Parathyroid adenoma (tissue), 2 donors: ENCODE data around the gene PTPN3.

Experiments used
- H2AFZ ChIP-seq: fragments of 300-600 bp; sonication (generic); one replicate; pipeline ENCODE4 v1.7.0; 2017; ENCODE audit warnings: antibody characterized with exemption, mild to moderate bottlenecking
- H3K27ac ChIP-seq: fragments of 300-600 bp; sonication (generic); one replicate; pipeline ENCODE4 v1.7.0; 2017
- H3K27me3 ChIP-seq: fragments of 300-600 bp; sonication (generic); one replicate; pipeline ENCODE4 v1.7.0; 2017; ENCODE audit warnings: low read length; ENCODE audit not compliant: control insufficient read depth, insufficient read depth
- H3K36me3 ChIP-seq: fragments of 300-600 bp; sonication (generic); one replicate; pipeline ENCODE4 v1.7.0; 2017; ENCODE audit warnings: low read length; ENCODE audit not compliant: control insufficient read depth, insufficient read depth
- H3K4me1 ChIP-seq: fragments of 300-600 bp; sonication (generic); one replicate; pipeline ENCODE4 v1.7.0; 2017; ENCODE audit warnings: control low read depth
- H3K4me2 ChIP-seq: fragments of 300-600 bp; sonication (generic); one replicate; pipeline ENCODE4 v1.7.0; 2017; ENCODE audit warnings: low read length
- H3K4me3 ChIP-seq: fragments of 300-600 bp; sonication (generic); one replicate; pipeline ENCODE4 v1.7.0; 2017; ENCODE audit warnings: low read depth, low read length
- H3K79me2 ChIP-seq: fragments of 300-600 bp; sonication (generic); one replicate; pipeline ENCODE4 v1.7.0; 2017; ENCODE audit warnings: control low read depth
- H3K9ac ChIP-seq: fragments of 300-600 bp; sonication (generic); one replicate; pipeline ENCODE4 v1.7.0; 2017; ENCODE audit warnings: mild to moderate bottlenecking
- H3K9me3 ChIP-seq: fragments of 300-600 bp; sonication (generic); one replicate; pipeline ENCODE4 v1.7.0; 2017; ENCODE audit warnings: low read length; ENCODE audit not compliant: control insufficient read depth
- TF ChIP-seq, protein P1 (sequence below): fragments of 300-600 bp; sonication (generic); IDR thresholded peaks from one replicate; pipeline ENCODE4 v1.7.0; 2017; ENCODE audit warnings: antibody characterized with exemption, mild to moderate bottlenecking
- donor health status: primary hyperparathyroidism.

Gene PTPN3

DNA sequence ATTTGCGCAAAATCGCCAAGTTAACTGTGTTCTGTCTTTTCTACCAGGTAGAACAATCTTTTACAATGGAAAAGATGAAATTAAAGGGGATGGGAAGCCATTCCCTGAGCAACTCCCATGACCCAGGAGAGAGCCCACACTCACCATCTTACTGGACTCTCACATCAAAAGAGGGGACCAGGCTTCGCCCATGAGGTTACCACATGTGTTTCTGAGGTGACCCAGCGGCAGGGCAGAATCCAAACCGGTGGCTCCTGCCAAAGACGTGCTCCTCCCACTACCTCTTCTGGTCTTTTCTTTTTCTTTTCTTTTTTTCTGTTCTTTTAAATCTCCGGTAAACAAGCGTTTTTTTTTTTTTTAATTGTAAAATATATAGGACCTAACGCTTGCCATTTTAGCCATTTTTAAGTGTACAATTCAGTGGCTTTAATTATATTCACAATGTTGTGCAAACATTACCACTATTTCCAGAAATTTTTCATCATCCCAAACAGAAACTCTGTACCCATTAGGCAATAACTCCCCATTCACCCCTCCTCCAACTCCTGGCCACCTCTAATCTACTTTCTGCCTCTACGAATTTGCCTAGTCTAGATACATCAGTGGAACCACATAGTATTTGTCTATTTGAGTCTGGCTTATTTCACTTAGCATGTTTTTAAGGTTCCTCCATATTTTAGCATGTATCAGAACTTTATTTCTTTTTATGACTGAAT, 19.3 kb downstream of the PTPN3 start:
- Histone ChIP-seq H3K4me1 (peaks cover 3% of the 10 kb centered on the region), H3K27ac (no peak overlapping the region), H3K4me2 (no peak overlapping the region)

DNA sequence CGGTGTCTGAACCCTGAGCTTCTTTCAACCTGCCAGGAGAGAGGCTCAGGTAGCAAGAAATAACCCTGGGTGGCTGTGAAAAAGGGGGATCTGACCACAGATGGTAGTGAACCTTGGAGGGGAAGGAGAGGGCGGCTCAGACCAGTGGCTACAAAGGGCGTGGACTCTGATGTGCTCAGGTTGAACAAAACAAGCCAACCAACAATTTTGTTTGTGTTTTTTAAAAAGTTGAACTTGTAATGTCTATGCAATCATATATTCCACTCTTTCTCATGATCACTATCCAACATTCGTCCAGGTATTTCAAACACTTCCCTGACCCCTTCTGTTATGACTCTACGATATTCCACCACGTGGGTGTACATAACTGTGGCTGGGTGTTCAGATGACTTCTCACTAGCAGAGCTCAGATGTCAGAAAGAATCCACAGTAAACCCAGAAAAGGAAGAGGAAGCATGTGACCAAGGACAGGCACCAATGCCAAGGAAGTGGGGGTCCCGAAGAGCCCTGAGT, 20.0 kb downstream of the PTPN3 start:
- Histone ChIP-seq H3K27ac (no peak overlapping the region), H3K4me3 (no peak overlapping the region), H3K9me3 (no peaks in the 10 kb centered on the region), H3K4me2 (no peak overlapping the region), H3K4me1 (peaks cover 3% of the 10 kb centered on the region), H3K9ac (no peak overlapping the region), H3K79me2 (no peaks in the 10 kb centered on the region), H3K27me3 (no peaks in the 10 kb centered on the region), H2AFZ (no peak overlapping the region), H3K36me3 (no peaks in the 10 kb centered on the region)
- TF ChIP-seq, protein P1, sequence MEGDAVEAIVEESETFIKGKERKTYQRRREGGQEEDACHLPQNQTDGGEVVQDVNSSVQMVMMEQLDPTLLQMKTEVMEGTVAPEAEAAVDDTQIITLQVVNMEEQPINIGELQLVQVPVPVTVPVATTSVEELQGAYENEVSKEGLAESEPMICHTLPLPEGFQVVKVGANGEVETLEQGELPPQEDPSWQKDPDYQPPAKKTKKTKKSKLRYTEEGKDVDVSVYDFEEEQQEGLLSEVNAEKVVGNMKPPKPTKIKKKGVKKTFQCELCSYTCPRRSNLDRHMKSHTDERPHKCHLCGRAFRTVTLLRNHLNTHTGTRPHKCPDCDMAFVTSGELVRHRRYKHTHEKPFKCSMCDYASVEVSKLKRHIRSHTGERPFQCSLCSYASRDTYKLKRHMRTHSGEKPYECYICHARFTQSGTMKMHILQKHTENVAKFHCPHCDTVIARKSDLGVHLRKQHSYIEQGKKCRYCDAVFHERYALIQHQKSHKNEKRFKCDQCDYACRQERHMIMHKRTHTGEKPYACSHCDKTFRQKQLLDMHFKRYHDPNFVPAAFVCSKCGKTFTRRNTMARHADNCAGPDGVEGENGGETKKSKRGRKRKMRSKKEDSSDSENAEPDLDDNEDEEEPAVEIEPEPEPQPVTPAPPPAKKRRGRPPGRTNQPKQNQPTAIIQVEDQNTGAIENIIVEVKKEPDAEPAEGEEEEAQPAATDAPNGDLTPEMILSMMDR: no peak

More for the DNA sequence above, 19.3 kb downstream of the PTPN3 start:
- Histone ChIP-seq H3K36me3 (no peaks in the 10 kb centered on the region), H2AFZ (no peak overlapping the region), H3K79me2 (no peaks in the 10 kb centered on the region), H3K9ac (no peak overlapping the region), H3K27me3 (no peaks in the 10 kb centered on the region), H3K4me3 (no peak overlapping the region), H3K9me3 (no peaks in the 10 kb centered on the region)
- TF ChIP-seq, protein P1: no peak

DNA sequence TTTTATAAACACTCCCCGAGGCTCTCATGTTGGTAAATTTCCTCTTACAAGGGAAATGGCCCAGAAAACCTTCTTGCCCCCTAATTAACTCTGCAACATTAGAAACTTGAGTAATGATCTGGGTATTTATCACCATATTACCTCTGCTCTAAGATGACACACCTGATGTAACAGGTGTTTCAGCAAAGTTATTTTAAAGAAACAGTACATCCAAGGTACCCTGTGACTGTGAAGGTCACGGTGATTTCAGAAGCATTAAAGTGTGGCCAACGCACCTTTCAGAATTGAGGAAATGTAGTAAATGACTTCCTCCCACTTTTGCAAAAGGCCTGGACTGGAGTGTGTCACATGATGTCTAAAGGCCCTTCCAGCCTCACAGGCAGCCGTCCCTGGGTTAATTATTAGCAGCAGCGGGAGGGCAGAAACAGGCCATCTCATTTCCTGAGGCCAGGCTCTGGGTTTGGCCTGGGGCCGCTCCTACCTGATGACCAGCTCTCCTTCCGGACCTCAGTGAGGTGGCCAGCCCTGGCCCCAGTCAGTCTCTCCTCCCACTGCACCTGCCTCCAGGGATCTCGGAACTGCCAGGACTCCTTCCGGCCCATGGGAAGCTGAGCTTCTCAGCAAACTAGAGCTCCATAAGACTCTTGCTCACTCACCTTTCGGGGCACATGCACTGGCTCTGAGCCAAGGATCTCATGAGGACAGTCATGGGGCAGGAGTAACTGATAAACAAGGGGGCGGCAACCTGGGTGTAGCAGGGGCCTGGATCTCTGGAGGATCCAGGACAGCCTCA, 20.7 kb downstream of the PTPN3 start:
- Histone ChIP-seq H2AFZ (no peak overlapping the region), H3K9me3 (no peaks in the 10 kb centered on the region), H3K4me3 (no peak overlapping the region), H3K36me3 (no peaks in the 10 kb centered on the region), H3K27ac (no peak overlapping the region), H3K4me2 (no peak overlapping the region), H3K9ac (no peak overlapping the region), H3K27me3 (no peaks in the 10 kb centered on the region), H3K79me2 (no peaks in the 10 kb centered on the region), H3K4me1 (peaks cover 3% of the 10 kb centered on the region)
- TF ChIP-seq, protein P1: no peak

DNA sequence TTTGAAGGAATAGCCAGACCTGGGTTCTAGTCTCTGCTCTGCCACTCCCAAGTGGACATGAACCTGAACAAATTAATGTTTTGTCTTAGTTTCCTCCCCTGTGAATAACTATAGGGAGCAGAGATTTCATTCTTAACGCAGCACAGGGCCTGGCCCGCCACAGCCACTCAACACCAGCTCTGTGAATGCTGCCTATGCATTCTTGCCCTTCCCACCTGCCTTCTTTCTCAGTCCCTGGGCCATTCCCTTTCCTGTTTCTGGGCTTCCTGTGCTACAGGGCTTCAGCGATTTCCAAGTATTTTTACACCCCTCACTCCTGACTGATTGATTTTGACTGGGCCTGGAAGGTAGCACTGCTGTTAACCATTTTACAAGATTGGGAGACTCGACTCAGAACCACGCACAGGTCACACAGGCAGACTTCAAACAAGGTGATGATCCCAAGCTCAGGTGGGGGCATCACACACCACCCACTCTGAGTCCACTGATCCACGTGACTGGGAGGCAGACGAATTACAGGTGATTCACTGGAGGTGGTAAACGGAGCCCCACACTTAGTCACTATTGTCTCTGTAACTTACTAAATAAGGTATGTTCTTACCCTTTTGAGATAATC, 21.4 kb downstream of the PTPN3 start:
- H3K27ac ChIP-seq: no peak overlapping the region
- TF ChIP-seq, protein P1: no peak

More for the DNA sequence above, 21.4 kb downstream of the PTPN3 start:
- Histone ChIP-seq H3K9ac (no peak overlapping the region), H3K9me3 (no peaks in the 10 kb centered on the region), H3K4me1 (peaks cover 3% of the 10 kb centered on the region), H3K4me3 (no peak overlapping the region), H3K79me2 (no peaks in the 10 kb centered on the region), H3K27me3 (no peaks in the 10 kb centered on the region), H3K36me3 (no peaks in the 10 kb centered on the region), H3K4me2 (no peak overlapping the region), H2AFZ (no peak overlapping the region)
